Parathyroid adenoma (tissue), 2 donors: Measurements from ENCODE around the gene CADM4.
"Not testable (repeated sequence)": the region's sequence is repeated elsewhere in the genome, so short reads cannot be mapped to it uniquely, and the experiment has no call there.

Experiments
- H2AFZ ChIP-seq: fragments of 300-600 bp; sonication (generic); one replicate; pipeline ENCODE4 v1.7.0; 2017; ENCODE audit warnings: antibody characterized with exemption, mild to moderate bottlenecking
- H3K27ac ChIP-seq: fragments of 300-600 bp; sonication (generic); one replicate; pipeline ENCODE4 v1.7.0; 2017
- H3K27me3 ChIP-seq: fragments of 300-600 bp; sonication (generic); one replicate; pipeline ENCODE4 v1.7.0; 2017; ENCODE audit warnings: low read length; ENCODE audit not compliant: control insufficient read depth, insufficient read depth
- H3K36me3 ChIP-seq: fragments of 300-600 bp; sonication (generic); one replicate; pipeline ENCODE4 v1.7.0; 2017; ENCODE audit warnings: low read length; ENCODE audit not compliant: control insufficient read depth, insufficient read depth
- H3K4me1 ChIP-seq: fragments of 300-600 bp; sonication (generic); one replicate; pipeline ENCODE4 v1.7.0; 2017; ENCODE audit warnings: control low read depth
- H3K4me2 ChIP-seq: fragments of 300-600 bp; sonication (generic); one replicate; pipeline ENCODE4 v1.7.0; 2017; ENCODE audit warnings: low read length
- H3K4me3 ChIP-seq: fragments of 300-600 bp; sonication (generic); one replicate; pipeline ENCODE4 v1.7.0; 2017; ENCODE audit warnings: low read depth, low read length
- H3K79me2 ChIP-seq: fragments of 300-600 bp; sonication (generic); one replicate; pipeline ENCODE4 v1.7.0; 2017; ENCODE audit warnings: control low read depth
- H3K9ac ChIP-seq: fragments of 300-600 bp; sonication (generic); one replicate; pipeline ENCODE4 v1.7.0; 2017; ENCODE audit warnings: mild to moderate bottlenecking
- H3K9me3 ChIP-seq: fragments of 300-600 bp; sonication (generic); one replicate; pipeline ENCODE4 v1.7.0; 2017; ENCODE audit warnings: low read length; ENCODE audit not compliant: control insufficient read depth
- TF ChIP-seq, protein P1 (sequence below): fragments of 300-600 bp; sonication (generic); IDR thresholded peaks from one replicate; pipeline ENCODE4 v1.7.0; 2017; ENCODE audit warnings: antibody characterized with exemption, mild to moderate bottlenecking
- donor health status: primary hyperparathyroidism.

The CADM4 gene

DNA sequence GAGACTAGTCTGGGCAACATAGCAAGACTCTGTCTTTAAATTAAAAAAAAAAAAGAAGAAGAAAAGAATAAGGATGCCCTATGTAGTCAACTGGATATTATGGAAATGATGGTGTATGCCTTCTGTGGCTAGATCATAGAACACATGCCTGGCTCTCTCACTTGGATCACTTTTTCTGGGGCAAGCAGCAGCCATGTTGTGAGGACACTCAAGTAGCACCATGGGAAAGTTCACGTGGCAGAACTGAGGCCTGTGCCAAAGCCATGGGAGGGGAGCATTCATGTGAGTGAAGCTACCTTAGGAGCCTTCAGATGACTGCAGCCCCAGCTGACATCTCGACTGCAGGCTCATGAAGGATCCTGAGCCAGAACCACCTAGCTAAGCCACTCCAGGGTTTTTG is 18.4 kb upstream of the CADM4 start:
- Histone ChIP-seq H3K4me2 (no peak overlapping the region), H3K27me3 (no peaks in the 10 kb centered on the region), H3K4me1 (no peaks in the 10 kb centered on the region), H3K27ac (no peak overlapping the region), H3K9me3 (no peaks in the 10 kb centered on the region), H3K79me2 (no peaks in the 10 kb centered on the region), H2AFZ (no peak overlapping the region), H3K9ac (no peak overlapping the region), H3K4me3 (no peak overlapping the region), H3K36me3 (no peaks in the 10 kb centered on the region)
- TF ChIP-seq, protein P1, sequence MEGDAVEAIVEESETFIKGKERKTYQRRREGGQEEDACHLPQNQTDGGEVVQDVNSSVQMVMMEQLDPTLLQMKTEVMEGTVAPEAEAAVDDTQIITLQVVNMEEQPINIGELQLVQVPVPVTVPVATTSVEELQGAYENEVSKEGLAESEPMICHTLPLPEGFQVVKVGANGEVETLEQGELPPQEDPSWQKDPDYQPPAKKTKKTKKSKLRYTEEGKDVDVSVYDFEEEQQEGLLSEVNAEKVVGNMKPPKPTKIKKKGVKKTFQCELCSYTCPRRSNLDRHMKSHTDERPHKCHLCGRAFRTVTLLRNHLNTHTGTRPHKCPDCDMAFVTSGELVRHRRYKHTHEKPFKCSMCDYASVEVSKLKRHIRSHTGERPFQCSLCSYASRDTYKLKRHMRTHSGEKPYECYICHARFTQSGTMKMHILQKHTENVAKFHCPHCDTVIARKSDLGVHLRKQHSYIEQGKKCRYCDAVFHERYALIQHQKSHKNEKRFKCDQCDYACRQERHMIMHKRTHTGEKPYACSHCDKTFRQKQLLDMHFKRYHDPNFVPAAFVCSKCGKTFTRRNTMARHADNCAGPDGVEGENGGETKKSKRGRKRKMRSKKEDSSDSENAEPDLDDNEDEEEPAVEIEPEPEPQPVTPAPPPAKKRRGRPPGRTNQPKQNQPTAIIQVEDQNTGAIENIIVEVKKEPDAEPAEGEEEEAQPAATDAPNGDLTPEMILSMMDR, result no peak

DNA sequence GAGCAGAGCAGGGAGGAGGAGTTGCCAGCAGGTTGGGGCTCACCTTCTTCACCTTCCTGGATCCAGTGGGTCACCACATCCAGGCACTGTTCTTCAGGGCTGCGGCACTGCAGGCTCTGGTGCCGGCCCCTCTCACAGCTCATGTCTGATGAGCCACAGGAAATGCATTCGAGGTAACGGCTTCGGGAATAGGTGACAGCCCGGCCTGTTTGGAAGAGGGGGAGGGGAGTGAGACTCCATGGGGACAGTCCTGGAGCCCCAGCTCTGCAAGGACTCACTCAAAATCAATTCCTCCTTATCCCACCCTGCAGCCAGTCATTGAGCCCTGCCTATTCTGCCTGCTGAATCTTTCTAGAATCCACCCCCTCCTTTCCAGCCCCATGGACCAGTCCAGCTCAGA is 16.8 kb upstream of the CADM4 start:
- no peaks in the 10 kb centered on the region for H3K4me1 ChIP-seq
- H3K79me2 ChIP-seq, result no peaks in the 10 kb centered on the region
- no peaks in the 10 kb centered on the region for H3K36me3 ChIP-seq
- H2AFZ ChIP-seq, result no peak overlapping the region
- no peak overlapping the region for H3K4me3 ChIP-seq
- TF ChIP-seq, protein P1, result no peak
- no peak overlapping the region for H3K4me2 ChIP-seq
- H3K9me3 ChIP-seq, result no peaks in the 10 kb centered on the region
- no peak overlapping the region for H3K9ac ChIP-seq
- no peaks in the 10 kb centered on the region for H3K27me3 ChIP-seq
- H3K27ac ChIP-seq, result no peak overlapping the region

DNA sequence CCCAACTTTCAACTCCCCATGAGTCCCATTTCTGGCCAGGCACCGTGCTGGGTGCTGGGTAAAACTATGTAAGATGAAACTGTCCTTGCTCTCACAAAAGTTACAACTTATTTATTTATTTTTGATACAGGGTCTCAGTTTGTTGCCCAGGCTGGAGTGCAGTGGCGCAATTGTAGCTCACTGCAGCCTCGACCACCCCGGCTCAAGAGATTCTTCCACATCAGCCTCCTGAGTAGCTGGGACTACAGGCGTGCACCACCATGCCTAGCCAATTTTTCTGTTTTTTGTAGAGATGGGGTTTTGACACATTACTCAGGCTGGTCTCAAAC is 12.9 kb upstream of the CADM4 start:
- H3K4me2 ChIP-seq, result peak overlapping the region; percentile 29
- TF ChIP-seq, protein P1, result no peak
- H3K27me3 ChIP-seq, result no peaks in the 10 kb centered on the region
- H3K9ac ChIP-seq, result no peak overlapping the region
- H3K9me3 ChIP-seq, result no peaks in the 10 kb centered on the region
- peak overlapping the region; percentile 75 for H2AFZ ChIP-seq
- H3K79me2 ChIP-seq, result no peaks in the 10 kb centered on the region
- H3K4me1 ChIP-seq, result no peaks in the 10 kb centered on the region
- peak overlapping the region; percentile 37 for H3K4me3 ChIP-seq
- H3K36me3 ChIP-seq, result no peaks in the 10 kb centered on the region
- no peak overlapping the region for H3K27ac ChIP-seq

DNA sequence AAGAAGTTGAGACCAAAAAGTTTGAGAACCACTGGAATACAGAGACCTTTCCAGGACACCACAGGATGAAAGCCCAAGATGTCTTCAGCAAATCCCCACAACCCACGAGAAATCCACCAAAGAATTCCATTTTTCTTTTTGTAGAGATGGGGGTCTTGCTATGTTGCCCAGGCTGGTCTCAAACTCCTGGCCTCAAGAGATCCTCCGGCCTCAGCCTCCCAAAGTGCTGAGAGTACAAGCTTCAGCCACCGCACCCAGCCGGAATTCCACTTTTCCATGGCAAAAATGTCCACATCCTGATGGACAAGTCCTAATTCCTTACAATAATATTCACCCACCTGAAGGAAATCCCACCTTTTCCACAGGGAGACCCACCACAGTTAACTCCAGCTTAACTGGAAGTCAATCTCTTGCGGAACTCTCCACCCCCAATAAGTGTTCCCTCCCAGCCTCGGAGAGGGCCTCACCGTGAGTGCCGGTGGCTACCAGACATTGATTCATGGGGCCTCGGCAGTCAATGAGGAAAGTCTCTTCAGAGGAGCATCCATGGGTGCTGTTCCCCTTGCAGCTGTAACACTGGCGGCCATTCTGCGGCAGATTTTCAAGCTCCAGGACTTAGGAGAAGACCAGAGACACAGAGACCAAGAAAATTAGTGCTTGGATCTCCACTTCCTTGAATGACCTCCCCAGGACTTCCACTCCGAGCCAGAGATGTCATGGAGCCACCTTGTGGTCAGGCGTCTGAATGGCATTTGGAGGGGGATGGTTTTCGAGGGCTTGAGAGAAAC is 12.3 kb upstream of the CADM4 start:
- TF ChIP-seq, protein P1, result peak; percentile 93
- Histone ChIP-seq H3K27ac (no peak overlapping the region), H3K9me3 (no peaks in the 10 kb centered on the region), H3K4me1 (no peaks in the 10 kb centered on the region), H3K9ac (no peak overlapping the region), H3K4me2 (peak overlapping the region; percentile 29), H3K4me3 (peak overlapping the region; percentile 37), H3K36me3 (no peaks in the 10 kb centered on the region), H2AFZ (peak overlapping the region; percentile 75), H3K27me3 (no peaks in the 10 kb centered on the region), H3K79me2 (no peaks in the 10 kb centered on the region)

DNA sequence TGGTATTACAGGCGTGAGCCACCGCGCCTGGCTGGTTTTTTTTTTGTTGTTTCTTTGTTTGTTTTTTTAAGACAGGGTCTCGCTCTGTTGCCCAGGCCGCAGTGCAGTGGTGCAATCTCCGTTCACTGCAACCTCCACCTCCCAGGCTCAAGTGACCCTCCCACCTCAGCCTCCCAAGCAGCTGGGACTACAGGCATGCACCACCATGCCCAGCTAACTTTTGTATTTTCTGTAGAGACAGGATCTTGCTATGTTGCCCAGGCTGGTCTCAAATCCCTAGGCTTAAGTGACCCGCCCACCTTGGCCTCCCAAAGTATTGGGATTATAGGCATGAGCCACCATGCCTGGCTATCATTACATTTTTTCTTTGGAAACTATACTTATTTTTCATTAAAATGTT is 10.6 kb upstream of the CADM4 start:
- not testable (repeated sequence) for H3K27ac ChIP-seq, H3K4me3 ChIP-seq, H3K36me3 ChIP-seq, H3K9ac ChIP-seq, H3K4me2 ChIP-seq, H3K4me1 ChIP-seq, H3K79me2 ChIP-seq, H2AFZ ChIP-seq, H3K27me3 ChIP-seq, H3K9me3 ChIP-seq
